GM12878 (cell line): ENCODE data around the gene GPR176. TPM values are rescaled to one million over a fixed set of nuclear protein-coding genes. Genes with fewer than 3 reads are reported as not detected.

Source experiments
- ATAC-seq: fragments of 200-7000 bp; cut with Tn5 transposase; 3 replicates; pipeline ENCODE4 v1.9.1; 2020; ENCODE audit warnings: mild to moderate bottlenecking, moderate library complexity
- BruUV-seq: library from RNA; stranded (reverse); fragments of 400-500 nt; replicated peaks from 2 replicates; lab custom pipeline; 2021; lab: Mats Ljungman, UMichigan
- CTCF ChIA-PET: fragments of 300-600 bp; sonication (Branson Sonifier 250); formaldehyde crosslinking; extraction: SDS; loops from one replicate; lab custom pipeline; 2021; ENCODE audit warnings: inconsistent platforms; lab: Yijun Ruan, JAX
- POLR2A ChIA-PET: fragments of 350-600 bp; formaldehyde crosslinking; extraction: SDS; loops from one replicate; lab custom pipeline; 2021; ENCODE audit warnings: inconsistent platforms; lab: Charles Lee
- RAD21 ChIA-PET: fragments of 300-600 bp; sonication (Branson Sonifier 250); formaldehyde crosslinking; loops from one replicate; lab custom pipeline; 2023; ENCODE audit warnings: antibody characterized with exemption; ENCODE audit not compliant: unreplicated experiment; lab: Charles Lee
- SMC1A ChIA-PET: fragments of 300-600 bp; sonication (Branson Sonifier 250); formaldehyde crosslinking; loops from one replicate; lab custom pipeline; 2023; ENCODE audit not compliant: unreplicated experiment, uncharacterized antibody; lab: Charles Lee
- DNase-seq: peaks from one replicate; pipeline ENCODE4 v3.0.0-alpha.2; 2011; ENCODE audit warnings: low read depth, low spot score
- FAIRE-seq: peaks from 3 replicates; lab custom pipeline; 2011; peaks lifted over from hg19 to GRCh38; lab: Jason Lieb, UNC
- H2AFZ ChIP-seq: 2 replicates; pipeline ENCODE4 v1.6.0; 2011; ENCODE audit warnings: low read depth, low read length, control low read depth; ENCODE audit not compliant: control insufficient read depth
- H3K27ac ChIP-seq: 2 replicates; pipeline ENCODE4 v1.5.1; 2011; ENCODE audit warnings: control low read depth; ENCODE audit not compliant: control insufficient read depth, insufficient read depth
- H3K27me3 ChIP-seq, 2 experiments: replicated peaks in 1 of 2; 2 replicates each; pipeline versions ENCODE4 v1.6.0 to v1.6.1; 2011; ENCODE audit warnings: low read length in 1 of 2; ENCODE audit not compliant: control insufficient read depth in 2 of 2, insufficient read depth in 2 of 2
- H3K36me3 ChIP-seq, 2 experiments: 2 replicates each; pipeline ENCODE4 v1.5.1; 2011; ENCODE audit warnings: low read length in 1 of 2; ENCODE audit not compliant: control insufficient read depth in 2 of 2, insufficient read depth in 2 of 2
- H3K4me1 ChIP-seq: 2 replicates; pipeline ENCODE4 v1.6.1; 2011; ENCODE audit warnings: mild to moderate bottlenecking, low read length, moderate library complexity, mixed read lengths; ENCODE audit not compliant: control insufficient read depth, insufficient read depth
- H3K4me2 ChIP-seq: 2 replicates; pipeline ENCODE4 v1.6.0; 2011; ENCODE audit warnings: control low read depth; ENCODE audit not compliant: control insufficient read depth, insufficient read depth
- H3K4me3 ChIP-seq: fragments of 200-600 bp; sonication (generic); 2 replicates; pipeline ENCODE4 v1.5.1; 2016
- H3K79me2 ChIP-seq: 2 replicates; pipeline ENCODE4 v1.6.0; 2011; ENCODE audit warnings: low read length; ENCODE audit not compliant: control insufficient read depth, insufficient read depth
- H3K9ac ChIP-seq: 2 replicates; pipeline ENCODE4 v1.8.0; 2011; ENCODE audit warnings: low read length, control low read depth, mixed read lengths; ENCODE audit not compliant: control insufficient read depth, insufficient read depth
- H3K9me3 ChIP-seq: replicated peaks from 3 replicates; pipeline ENCODE4 v1.5.1; 2011; ENCODE audit warnings: mild to moderate bottlenecking, low read length; ENCODE audit not compliant: control insufficient read depth, insufficient read depth
- H4K20me1 ChIP-seq: 2 replicates; pipeline ENCODE4 v1.6.0; 2011; ENCODE audit not compliant: control insufficient read depth, insufficient read depth
- SMAD1 ChIP-seq: fragments of 450-650 bp; IDR thresholded peaks from 2 replicates; pipeline ENCODE4 v1.6.1; 2018; ENCODE audit warnings: mild to moderate bottlenecking, low read depth; ENCODE audit not compliant: partially characterized antibody
- WGBS: methylation state at CpG from one replicate; pipeline ENCODE4 v1.1.6; 2016; ENCODE audit warnings: low lambda C conversion rate; ENCODE audit not compliant: insufficient replicate concordance, insufficient coverage; ENCODE audit errors: missing lambda C conversion rate; 5-methylcytosine and 5-hydroxymethylcytosine counted together
- in situ Hi-C: fragments of 300-500 bp; cut with MboI; formaldehyde crosslinking; loops from 9 replicates; pipeline ENCODE4 v1.14.3; 2018; ENCODE audit warnings: mixed read lengths
- intact Hi-C: fragments of 100-400 bp; cut with micrococcal nuclease; formaldehyde crosslinking; loops from one replicate; pipeline ENCODE4 v1.14.2; 2022; ENCODE audit not compliant: unreplicated experiment
- polyA plus RNA-seq, 11 experiments: library from polyadenylated mRNA; depleted of rRNA in 4 of 11; unstranded in 6 of 11; stranded (reverse) in 5 of 11; fragments of >200 nt; fragmentation: Nextera tagmentation in 4 of 11; fragmentation: Illumina TruSeq in 1 of 11; extraction: Ambion mirVana in 4 of 11; extraction: Trizol in 1 of 11; gene quantifications; 1 replicate in 1 of 11; 2 replicates in 10 of 11; pipeline versions ENCODE4 v1.2.1 to v1.2.3, GENCODE V29; 2011 to 2016; ENCODE audit warnings: inconsistent platforms in 2 of 11, missing spikeins in 2 of 11, low read depth in 1 of 11
- total RNA-seq, 4 experiments: library from RNA; depleted of rRNA in 3 of 4; stranded (reverse); fragments of >200 nt in 3 of 4; fragmentation: Illumina TruSeq in 1 of 4; extraction: Trizol in 1 of 4; gene quantifications; 2 replicates each; pipeline versions ENCODE4 v1.2.1 to v1.2.3, GENCODE V29; 2013 to 2021
- TF ChIP-seq, protein P1 (sequence below): IDR thresholded peaks from 2 replicates; pipeline ENCODE4 v1.6.1; 2012; ENCODE audit warnings: mild to moderate bottlenecking, low read depth, low read length

The GPR176 gene
- total and polyA plus RNA-seq, 10 of the 15 experiments (the other 5 are each of a cell fraction or from before 2014, with no cell fraction given) = 0.02 to 0.33 (median 0.16) TPM; not detected in 4

GRCh38 chr15:39886418-39886817 lies 33.6 kb downstream of the GPR176 start:
- no peaks in the 10 kb centered on the region for H3K9me3 ChIP-seq
- ChIA-PET POLR2A (no interaction called here), RAD21 (no interaction called here)
- intact Hi-C loops = loop anchor here (10.0 kb wide), 1 partner anchor 388 kb away; no protein-coding TSS in a partner anchor
- H3K4me3 ChIP-seq = no peak overlapping the region
- H3K4me2 ChIP-seq = no peak overlapping the region
- H3K36me3 ChIP-seq = no peaks in the 10 kb centered on the region
- WGBS = 15% methylated on average over 3 of the region's 3 CpGs
- no peak overlapping the region for H3K27ac ChIP-seq
- no peak for ATAC-seq
- H3K27me3 ChIP-seq = no peaks in the 10 kb centered on the region; a peak in 1 of 4 replicates
- no peaks in the 10 kb centered on the region for H4K20me1 ChIP-seq
- no peak overlapping the region for H2AFZ ChIP-seq
- BruUV-seq = no TSS peak
- no peak overlapping the region for H3K9ac ChIP-seq
- TF ChIP-seq, protein P1, sequence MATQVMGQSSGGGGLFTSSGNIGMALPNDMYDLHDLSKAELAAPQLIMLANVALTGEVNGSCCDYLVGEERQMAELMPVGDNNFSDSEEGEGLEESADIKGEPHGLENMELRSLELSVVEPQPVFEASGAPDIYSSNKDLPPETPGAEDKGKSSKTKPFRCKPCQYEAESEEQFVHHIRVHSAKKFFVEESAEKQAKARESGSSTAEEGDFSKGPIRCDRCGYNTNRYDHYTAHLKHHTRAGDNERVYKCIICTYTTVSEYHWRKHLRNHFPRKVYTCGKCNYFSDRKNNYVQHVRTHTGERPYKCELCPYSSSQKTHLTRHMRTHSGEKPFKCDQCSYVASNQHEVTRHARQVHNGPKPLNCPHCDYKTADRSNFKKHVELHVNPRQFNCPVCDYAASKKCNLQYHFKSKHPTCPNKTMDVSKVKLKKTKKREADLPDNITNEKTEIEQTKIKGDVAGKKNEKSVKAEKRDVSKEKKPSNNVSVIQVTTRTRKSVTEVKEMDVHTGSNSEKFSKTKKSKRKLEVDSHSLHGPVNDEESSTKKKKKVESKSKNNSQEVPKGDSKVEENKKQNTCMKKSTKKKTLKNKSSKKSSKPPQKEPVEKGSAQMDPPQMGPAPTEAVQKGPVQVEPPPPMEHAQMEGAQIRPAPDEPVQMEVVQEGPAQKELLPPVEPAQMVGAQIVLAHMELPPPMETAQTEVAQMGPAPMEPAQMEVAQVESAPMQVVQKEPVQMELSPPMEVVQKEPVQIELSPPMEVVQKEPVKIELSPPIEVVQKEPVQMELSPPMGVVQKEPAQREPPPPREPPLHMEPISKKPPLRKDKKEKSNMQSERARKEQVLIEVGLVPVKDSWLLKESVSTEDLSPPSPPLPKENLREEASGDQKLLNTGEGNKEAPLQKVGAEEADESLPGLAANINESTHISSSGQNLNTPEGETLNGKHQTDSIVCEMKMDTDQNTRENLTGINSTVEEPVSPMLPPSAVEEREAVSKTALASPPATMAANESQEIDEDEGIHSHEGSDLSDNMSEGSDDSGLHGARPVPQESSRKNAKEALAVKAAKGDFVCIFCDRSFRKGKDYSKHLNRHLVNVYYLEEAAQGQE = no peak
- no peak for TF ChIP-seq SMAD1
- TF ChIP-seq, all 136 proteins: peak for 0
- ChIA-PET SMC1A (no interaction called here), CTCF (interaction anchor here (0.6 kb wide), 1 partner anchor 140 kb away, joined by 3 read pairs; no protein-coding TSS in a partner anchor)
- DNase-seq = no peak
- in situ Hi-C loops = loop anchor here (10.0 kb wide), 1 partner anchor 388 kb away; no protein-coding TSS in a partner anchor
- H3K79me2 ChIP-seq = no peaks in the 10 kb centered on the region
- H3K4me1 ChIP-seq = no peaks in the 10 kb centered on the region
- no peak for FAIRE-seq
